K562 (cell line): Measurements from ENCODE around the gene MRPL11. TPM values are rescaled to one million over a fixed set of nuclear protein-coding genes. Genes with fewer than 3 reads are reported as not detected.
A peak's percentile ranks its signal among the peaks of the same experiment; 100 is the strongest.

Experiments used
- ARID4B ChIP-seq: sonication (generic); formaldehyde crosslinking; IDR thresholded peaks from 2 replicates; pipeline ENCODE4 v1.8.0; 2022; ENCODE audit warnings: mild to moderate bottlenecking, missing genetic modification reagents
- CBFA2T3 ChIP-seq: fragments of 450-650 bp; IDR thresholded peaks from 2 replicates; pipeline ENCODE4 v1.6.1; 2017
- CHCHD3 ChIP-seq: fragments of 250-450 bp; sonication (Bioruptor Pico); IDR thresholded peaks from 2 replicates; pipeline ENCODE4 v2.1.2; 2022; ENCODE audit warnings: mild to moderate bottlenecking
- CREB5 ChIP-seq: fragments of 250-450 bp; sonication (Bioruptor Pico); IDR thresholded peaks from 2 replicates; pipeline ENCODE4 v1.5.0; 2020; ENCODE audit warnings: mild to moderate bottlenecking
- KLF13 ChIP-seq: fragments of 450-650 bp; IDR thresholded peaks from 2 replicates; pipeline ENCODE4 v1.6.1; 2016; ENCODE audit warnings: missing genetic modification characterization, low read depth, mild to moderate bottlenecking, missing compliant biosample characterization, moderate library complexity, borderline replicate concordance
- MBD1 ChIP-seq: fragments of 250-450 bp; sonication (Bioruptor Pico); IDR thresholded peaks from 2 replicates; pipeline ENCODE4 v1.8.0; 2022; ENCODE audit warnings: inconsistent platforms
- NCOA2 ChIP-seq, 2 experiments: fragments of 450-650 bp; IDR thresholded peaks; 2 replicates each; pipeline ENCODE4 v1.6.1; 2018; ENCODE audit warnings: mild to moderate bottlenecking in 2 of 2, moderate library complexity in 1 of 2; ENCODE audit not compliant: partially characterized antibody in 2 of 2
- RBM17 ChIP-seq: fragments of 200-400 bp; formaldehyde crosslinking; IDR thresholded peaks from 2 replicates; pipeline ENCODE4 v1.6.1; 2017; ENCODE audit warnings: low read depth, mild to moderate bottlenecking, low read length, borderline replicate concordance
- SMARCE1 ChIP-seq: fragments of 450-650 bp; IDR thresholded peaks from 2 replicates; pipeline ENCODE4 v1.7.1; 2016; ENCODE audit warnings: mild to moderate bottlenecking
- STAG1 ChIP-seq: sonication (generic); formaldehyde crosslinking; IDR thresholded peaks from 2 replicates; pipeline ENCODE4 v1.5.0; 2020; ENCODE audit warnings: missing genetic modification reagents, borderline replicate concordance
- ZNF253 ChIP-seq: fragments of 250-450 bp; sonication (Bioruptor Pico); conservative IDR thresholded peaks from 2 replicates; pipeline ENCODE4 v1.6.1; 2021; ENCODE audit warnings: mild to moderate bottlenecking
- ZNF316 ChIP-seq: fragments of 450-650 bp; IDR thresholded peaks from 2 replicates; pipeline ENCODE4 v1.6.1; 2016
- polyA plus RNA-seq, 8 experiments: library from polyadenylated mRNA; depleted of rRNA in 4 of 8; stranded (reverse) in 5 of 8; unstranded in 3 of 8; fragments of >200 nt; fragmentation: Nextera tagmentation in 2 of 8; fragmentation: Illumina TruSeq in 1 of 8; extraction: Ambion mirVana in 2 of 8; extraction: Trizol in 1 of 8; gene quantifications; 2 replicates each; pipeline versions ENCODE4 v1.2.1 to v1.2.3, GENCODE V29; 2011 to 2014; ENCODE audit warnings: inconsistent platforms in 1 of 8, missing spikeins in 1 of 8
- total RNA-seq, 7 experiments: library from RNA; depleted of rRNA in 6 of 7; stranded (reverse); fragments of >200 nt in 6 of 7; fragmentation: Illumina TruSeq in 2 of 7; extraction: Trizol in 2 of 7; gene quantifications; 2 replicates each; pipeline versions ENCODE4 v1.2.1 to v1.2.3, GENCODE V29; 2011 to 2021; ENCODE audit warnings: low replicate concordance in 1 of 7
- TF ChIP-seq, protein P1 (sequence below): sonication (generic); IDR thresholded peaks from 2 replicates; pipeline ENCODE4 v1.6.1; 2016
- TF ChIP-seq, protein P2 (sequence below): fragments of 450-650 bp; IDR thresholded peaks from 2 replicates; pipeline ENCODE4 v1.7.0; 2016; ENCODE audit warnings: borderline replicate concordance
- TF ChIP-seq, protein P3 (sequence below): sonication (generic); formaldehyde crosslinking; IDR thresholded peaks from 2 replicates; pipeline ENCODE4 v1.8.0; 2022; ENCODE audit warnings: mild to moderate bottlenecking, missing genetic modification reagents

Gene MRPL11
- total and polyA plus RNA-seq, 9 of the 15 experiments (the other 6 are each of a cell fraction or from before 2014, with no cell fraction given), result 33.0 to 173 (median 91.9) TPM

DNA sequence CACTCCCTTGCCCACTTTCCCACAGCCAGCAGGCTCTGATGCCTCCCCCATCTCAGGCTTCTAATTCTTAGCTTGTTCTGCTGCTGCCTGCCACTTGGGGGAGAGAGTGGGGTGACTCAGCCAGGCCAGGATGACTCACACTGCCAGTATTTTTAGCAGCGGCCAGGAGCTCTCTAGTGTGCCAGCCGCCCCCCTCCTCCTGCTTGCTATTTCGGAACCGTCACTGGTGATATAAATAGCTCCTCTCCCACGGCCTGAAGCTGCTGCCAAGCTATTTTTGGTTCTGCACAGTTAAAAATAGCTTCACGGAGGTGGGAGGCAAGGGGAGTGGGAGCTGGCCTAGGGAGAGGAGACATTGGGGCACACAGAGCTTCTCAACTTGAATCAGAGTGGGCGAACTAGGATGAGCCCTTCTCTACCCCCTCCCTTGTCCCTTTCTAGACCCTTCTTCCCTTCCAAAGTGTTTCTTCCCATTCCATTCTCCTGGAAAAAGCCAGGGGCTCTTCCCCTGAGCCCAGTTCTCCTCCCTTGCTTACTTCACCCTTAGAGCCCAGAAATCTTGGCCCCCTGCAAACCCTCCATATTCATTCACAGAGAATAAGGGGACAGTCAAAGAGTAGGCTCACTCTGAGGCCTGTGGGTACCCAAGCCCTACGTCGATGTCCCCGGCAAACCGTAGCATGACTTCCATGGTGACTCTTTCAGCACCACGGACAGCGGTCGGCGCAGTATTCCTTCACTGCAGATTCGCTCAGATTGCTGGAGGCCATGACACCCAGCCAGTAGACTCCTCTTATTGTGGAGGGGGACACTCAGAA lies 20.3 kb downstream of the MRPL11 start (continued):
- TF ChIP-seq, protein P1, sequence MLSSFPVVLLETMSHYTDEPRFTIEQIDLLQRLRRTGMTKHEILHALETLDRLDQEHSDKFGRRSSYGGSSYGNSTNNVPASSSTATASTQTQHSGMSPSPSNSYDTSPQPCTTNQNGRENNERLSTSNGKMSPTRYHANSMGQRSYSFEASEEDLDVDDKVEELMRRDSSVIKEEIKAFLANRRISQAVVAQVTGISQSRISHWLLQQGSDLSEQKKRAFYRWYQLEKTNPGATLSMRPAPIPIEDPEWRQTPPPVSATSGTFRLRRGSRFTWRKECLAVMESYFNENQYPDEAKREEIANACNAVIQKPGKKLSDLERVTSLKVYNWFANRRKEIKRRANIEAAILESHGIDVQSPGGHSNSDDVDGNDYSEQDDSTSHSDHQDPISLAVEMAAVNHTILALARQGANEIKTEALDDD, result no peak
- peak; percentile 28; the same call in 1 of the 2 replicates for TF ChIP-seq STAG1 (CRISPR knock-in tag)
- no peak for TF ChIP-seq MBD1 (CRISPR knock-in tag)
- TF ChIP-seq, protein P2, sequence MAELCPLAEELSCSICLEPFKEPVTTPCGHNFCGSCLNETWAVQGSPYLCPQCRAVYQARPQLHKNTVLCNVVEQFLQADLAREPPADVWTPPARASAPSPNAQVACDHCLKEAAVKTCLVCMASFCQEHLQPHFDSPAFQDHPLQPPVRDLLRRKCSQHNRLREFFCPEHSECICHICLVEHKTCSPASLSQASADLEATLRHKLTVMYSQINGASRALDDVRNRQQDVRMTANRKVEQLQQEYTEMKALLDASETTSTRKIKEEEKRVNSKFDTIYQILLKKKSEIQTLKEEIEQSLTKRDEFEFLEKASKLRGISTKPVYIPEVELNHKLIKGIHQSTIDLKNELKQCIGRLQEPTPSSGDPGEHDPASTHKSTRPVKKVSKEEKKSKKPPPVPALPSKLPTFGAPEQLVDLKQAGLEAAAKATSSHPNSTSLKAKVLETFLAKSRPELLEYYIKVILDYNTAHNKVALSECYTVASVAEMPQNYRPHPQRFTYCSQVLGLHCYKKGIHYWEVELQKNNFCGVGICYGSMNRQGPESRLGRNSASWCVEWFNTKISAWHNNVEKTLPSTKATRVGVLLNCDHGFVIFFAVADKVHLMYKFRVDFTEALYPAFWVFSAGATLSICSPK, result no peak
- TF ChIP-seq NCOA2 (IDR thresholded peaks at IDR 0.05; ENCODE audit: partially characterized antibody in 2 of 2), result no peak
- no peak for TF ChIP-seq CHCHD3
- no peak for TF ChIP-seq CREB5 (CRISPR knock-in tag)
- TF ChIP-seq, protein P3, sequence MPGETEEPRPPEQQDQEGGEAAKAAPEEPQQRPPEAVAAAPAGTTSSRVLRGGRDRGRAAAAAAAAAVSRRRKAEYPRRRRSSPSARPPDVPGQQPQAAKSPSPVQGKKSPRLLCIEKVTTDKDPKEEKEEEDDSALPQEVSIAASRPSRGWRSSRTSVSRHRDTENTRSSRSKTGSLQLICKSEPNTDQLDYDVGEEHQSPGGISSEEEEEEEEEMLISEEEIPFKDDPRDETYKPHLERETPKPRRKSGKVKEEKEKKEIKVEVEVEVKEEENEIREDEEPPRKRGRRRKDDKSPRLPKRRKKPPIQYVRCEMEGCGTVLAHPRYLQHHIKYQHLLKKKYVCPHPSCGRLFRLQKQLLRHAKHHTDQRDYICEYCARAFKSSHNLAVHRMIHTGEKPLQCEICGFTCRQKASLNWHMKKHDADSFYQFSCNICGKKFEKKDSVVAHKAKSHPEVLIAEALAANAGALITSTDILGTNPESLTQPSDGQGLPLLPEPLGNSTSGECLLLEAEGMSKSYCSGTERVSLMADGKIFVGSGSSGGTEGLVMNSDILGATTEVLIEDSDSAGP (CRISPR knock-in tag), result no peak
- TF ChIP-seq SMARCE1, result no peak
- TF ChIP-seq KLF13 (tag), result no peak
- no peak for TF ChIP-seq ZNF316
- TF ChIP-seq ZNF253, result no peak
- peak; percentile 70 for TF ChIP-seq ARID4B (CRISPR knock-in tag)
- no peak for TF ChIP-seq RBM17
- TF ChIP-seq CBFA2T3, result peak; percentile 19; the same call in 1 of the 2 replicates
